GM21723 (cell line): ENCODE results near the gene TNIK.

Source experiments
- ATAC-seq: cut with Tn5 transposase; IDR thresholded peaks from one replicate; pipeline ENCODE4 v1.9.1; 2021; ENCODE audit warnings: mild to moderate bottlenecking, moderate library complexity; ENCODE audit not compliant: unreplicated experiment

TNIK gene

DNA sequence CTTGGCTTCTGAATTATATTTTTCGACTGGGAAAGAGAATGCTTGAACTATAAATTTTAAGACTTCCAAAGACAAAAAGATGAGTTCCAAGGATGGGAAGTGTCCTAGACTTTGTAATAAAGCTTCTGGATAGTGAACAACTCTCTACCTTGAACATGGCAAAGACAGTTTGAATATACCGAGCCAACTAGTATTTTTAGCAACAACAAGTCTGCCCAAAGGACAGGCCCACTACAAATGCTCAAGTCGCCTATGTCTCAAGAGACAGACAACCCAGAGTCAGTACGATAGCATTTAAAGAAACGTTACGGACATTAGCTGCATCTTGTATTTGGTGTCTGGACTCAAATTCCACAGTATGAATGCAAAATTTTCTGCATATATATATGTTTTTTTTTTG lies 258.4 kb downstream of the TNIK start:
- ATAC-seq: no peak

DNA sequence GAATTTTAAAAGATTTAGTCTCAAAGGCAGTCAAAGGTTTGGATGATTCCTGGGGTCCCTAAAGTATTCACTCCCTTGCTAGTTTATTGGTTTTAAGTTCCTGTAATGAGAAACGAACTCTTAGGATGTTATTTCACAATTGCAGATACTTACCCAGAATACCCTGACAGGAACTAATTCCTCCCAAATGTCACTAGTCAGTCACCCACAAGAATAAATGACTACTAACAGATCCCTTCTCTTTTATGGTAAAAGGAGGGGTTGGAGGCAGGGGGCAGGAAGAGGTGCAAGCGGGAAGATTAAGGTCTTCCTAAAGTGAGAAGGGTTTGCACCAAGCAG lies 259.5 kb downstream of the TNIK start:
- no peak for ATAC-seq

- no peak for ATAC-seq
These were observed 260.0 kb downstream of the TNIK start for GRCh38 chr3:171200052-171200749.

DNA sequence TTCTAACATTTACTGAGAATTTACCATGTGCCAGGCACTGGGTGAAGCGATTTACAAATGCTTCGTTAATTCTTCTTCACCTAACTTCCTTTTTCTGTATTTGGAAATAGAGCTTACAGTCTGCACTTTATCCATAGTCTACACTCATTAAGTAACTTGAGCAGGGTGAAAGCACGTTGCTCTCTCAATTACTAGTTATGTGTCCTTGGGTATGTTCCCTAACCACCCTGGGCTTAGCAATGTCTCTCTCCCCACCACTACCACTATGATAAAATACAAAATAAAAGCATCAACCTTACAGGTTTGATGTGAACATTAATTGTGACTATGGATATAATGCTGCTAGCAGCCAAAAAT lies 260.8 kb downstream of the TNIK start:
- no peak for ATAC-seq

GRCh38 chr3:171198781-171199472 lies 261.3 kb downstream of the TNIK start:
- no peak for ATAC-seq

- no peak for ATAC-seq
These were observed 264.5 kb downstream of the TNIK start for GRCh38 chr3:171195686-171196085.

DNA sequence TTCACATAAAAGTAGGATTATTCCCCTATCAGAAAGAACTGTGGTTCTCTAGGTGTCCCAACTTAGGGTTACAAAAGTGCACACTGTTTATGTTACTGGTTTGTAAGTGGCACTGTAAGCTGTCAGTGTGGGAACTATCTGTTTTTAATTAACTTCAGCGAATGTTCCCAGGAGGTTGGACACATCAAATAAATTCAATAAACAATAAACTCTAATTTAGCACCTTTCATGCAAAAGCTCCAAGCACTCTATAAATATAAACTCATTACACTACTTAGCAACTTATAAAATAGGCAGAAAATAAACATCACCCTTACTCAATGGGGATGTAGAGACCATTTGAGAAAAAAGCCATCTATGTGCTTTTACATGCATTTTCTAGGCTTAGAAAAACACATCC lies 265.2 kb downstream of the TNIK start:
- ATAC-seq: no peak

DNA sequence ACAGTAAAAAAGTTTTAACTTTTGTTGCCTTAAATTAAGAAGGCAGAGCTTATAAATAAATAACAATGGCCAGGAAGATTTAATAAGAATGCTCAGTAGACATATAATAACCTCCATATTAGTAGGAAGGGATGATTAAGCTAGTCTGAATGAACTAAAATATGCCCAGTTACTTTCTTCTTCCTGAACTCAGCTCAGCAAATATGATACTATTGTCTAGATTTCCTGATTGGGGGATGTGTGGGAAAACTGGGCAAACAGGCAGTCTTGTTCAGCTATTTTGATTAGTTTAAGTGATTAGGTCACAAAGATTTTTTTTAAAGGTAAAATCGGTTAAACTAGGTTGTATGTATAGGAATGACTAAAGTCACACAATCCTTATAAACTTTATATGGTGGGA lies 266.5 kb downstream of the TNIK start:
- no peak for ATAC-seq

DNA sequence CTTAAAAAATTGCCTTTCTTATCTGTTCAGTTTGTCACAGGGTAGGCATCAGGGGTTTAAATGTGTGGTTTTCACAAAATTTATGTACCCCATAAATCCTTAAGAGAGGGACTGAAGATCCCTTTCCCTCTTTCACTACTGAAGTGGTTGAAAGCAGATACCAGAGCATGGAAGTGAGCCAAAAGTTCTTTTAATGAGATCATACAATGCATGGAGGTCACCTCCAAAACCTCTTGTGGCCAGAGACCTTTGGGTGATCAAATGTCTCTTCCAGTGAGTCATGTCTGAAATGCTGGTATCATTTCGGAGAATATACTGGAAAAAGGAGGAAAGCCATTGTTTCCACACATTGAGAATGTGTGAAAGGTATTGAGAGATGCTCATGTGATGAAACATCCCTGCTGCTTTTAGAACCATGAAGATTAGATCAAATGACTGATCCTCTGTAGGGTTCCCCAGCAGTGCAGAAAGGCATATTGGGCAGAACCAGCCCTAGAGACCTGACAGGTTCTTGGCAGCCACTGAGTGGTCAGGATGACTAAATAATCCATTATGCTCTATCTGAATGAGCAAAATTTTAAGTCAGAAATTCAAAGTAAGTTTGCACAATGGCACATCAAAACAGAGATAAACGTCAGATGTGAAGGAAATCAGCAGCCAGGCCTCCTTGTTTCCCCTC lies 267.9 kb downstream of the TNIK start:
- no peak for ATAC-seq

DNA sequence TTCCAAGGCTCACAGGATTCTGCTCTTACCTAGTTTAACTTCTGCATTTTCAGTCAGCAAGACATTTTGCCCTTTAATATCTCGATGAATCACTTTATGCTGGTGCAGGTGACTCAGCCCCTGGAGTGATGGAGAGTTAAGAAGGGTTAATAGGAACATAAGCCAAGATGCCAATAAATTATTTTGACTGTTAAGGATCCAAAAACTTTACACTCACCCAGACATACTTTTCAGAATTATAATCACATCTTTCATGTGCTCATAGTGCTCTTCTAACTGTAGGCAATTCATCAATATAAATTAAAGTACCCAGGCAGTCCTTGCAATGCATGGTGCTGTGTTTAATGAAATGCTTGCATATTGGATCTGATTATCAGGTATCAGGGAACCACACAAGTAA lies 269.5 kb downstream of the TNIK start:
- no peak for ATAC-seq

GRCh38 chr3:171189394-171190080 lies 270.7 kb downstream of the TNIK start:
- peak; percentile 61 for ATAC-seq

DNA sequence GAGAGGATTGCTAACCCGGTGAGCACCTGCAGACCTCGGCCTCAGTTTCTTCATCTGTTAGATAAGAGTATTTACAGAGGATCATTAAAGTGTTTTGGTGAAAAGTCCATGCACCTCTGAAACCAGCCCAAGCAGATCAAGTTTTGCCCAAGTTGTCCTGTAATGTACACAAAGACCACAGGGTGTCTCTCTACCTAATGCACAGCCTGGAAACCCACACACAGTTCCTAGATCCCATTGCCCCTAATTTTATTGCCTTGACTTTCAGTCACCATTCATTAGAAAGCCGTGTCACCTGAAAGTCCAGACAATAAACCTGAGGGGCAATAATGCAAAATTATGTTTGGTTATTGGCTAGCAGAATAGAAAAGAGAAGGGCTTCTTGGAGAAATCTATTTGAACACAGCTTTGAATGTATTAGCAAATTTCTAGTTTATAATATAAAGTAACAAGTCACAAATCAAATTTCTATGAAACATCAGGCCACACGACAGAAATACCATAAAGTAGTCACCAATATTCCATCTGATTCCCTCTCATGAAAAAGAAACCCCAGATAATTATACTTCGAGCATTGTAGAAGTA lies 272.4 kb downstream of the TNIK start:
- no peak for ATAC-seq

DNA sequence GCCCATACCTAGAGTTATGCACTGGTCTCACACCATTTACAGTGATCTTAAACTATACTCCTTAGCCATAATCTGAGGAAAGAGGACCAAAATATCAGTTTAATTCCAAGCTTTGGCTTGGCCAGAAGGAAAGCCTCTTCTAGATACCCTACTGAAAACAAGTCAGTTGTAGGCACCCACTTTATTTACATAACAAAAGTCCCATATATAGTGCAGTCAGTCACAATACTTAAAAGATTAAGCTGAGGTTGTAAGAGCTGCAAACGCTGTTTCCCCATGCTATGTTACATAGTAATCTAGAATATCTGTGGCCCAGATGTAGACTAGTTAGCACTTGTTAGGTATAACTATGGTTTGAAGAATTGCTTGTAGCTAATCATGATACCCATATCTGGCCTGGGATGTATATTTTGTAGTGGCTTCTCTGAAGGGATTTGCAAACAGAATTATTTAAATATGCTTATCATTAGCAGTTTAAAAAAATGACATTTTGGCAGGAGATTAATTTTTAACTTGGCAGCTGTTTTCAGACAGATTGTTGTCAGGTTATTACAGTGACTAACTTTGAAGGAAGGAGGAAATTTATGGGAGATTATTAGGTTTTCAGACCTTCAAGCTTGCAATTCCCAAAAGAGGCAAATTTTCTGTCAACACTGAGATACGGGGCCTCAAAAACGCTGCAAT lies 273.2 kb downstream of the TNIK start:
- no peak for ATAC-seq

DNA sequence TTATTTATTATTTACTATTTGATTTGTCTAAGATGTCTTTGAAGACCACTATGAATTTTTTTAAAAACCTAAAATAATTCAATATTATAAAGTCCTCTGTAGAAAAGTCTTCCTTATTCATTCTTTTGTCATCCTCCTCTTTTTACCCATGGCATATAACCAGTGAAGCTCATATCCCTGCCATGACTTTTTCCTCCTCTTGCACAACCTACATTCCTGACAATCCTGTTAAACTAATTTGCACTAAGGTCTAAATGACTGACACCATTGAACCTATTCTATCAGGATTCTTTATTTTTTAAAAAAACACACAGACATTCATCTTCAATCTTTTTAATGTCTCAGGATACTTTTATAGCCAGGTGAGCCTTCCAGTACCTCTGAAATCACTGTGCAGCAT lies 273.8 kb downstream of the TNIK start:
- ATAC-seq: no peak

GRCh38 chr3:171185959-171186358 lies 274.2 kb downstream of the TNIK start:
- no peak for ATAC-seq

- ATAC-seq: peak; percentile 71
These were observed 275.8 kb downstream of the TNIK start for GRCh38 chr3:171184372-171184771.

GRCh38 chr3:171183042-171183441 lies 277.2 kb downstream of the TNIK start:
- no peak for ATAC-seq

DNA sequence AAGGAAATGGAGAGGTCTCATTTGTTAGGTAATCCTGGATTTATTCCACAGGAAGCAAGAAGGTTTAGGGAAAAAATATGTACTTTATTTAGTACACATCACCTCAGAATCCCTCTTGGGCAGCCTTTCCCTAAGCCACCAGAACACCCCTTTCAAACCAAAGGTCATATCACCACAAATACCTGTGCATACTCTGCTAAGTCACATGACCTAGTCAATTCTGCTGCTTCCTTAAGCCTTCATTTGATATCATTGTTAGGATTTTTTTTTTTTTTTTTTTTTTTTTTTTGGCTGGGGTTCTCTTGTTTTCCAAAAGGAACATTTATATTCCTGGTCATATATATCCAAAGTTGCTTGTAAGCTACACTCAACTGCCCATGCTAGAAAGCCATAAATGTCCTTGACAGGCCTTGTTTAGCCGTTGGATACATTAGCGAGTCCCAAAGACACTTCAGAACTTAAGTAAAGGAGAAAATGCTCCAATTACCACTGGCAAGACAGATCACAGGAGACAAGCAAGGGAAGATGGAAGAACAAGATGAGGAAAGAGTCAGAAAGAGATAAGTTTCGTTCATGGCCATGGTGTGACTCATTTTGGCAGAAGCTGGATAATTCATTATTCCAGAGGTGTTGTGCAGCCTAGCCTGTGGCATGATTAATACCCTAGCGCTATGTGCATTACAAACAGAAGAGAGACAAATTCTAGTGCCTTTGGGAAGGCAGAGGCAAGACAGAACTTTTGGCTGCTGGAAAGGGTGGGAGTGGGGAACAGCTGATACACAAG lies 278.1 kb downstream of the TNIK start:
- no peak for ATAC-seq

DNA sequence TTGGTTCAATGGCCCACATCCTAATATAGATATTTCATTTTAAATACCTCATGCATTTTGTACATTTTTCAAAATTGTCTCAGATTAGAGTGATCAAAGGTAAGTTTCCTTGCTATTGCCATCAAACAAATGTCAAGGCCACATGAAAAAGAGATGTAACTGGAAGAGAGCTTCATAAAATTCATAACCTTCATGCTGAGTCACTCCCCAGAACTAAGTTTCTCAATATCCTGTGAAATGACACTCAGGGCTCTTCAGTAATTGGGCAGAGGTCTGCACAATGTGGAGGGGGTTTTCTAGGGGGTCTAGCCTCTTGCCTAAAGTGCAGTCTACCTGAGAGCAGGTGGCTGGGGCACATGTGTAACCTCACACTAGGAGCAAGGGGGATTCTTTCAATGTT lies 281.5 kb downstream of the TNIK start:
- ATAC-seq: no peak

GRCh38 chr3:171177553-171177952 lies 282.7 kb downstream of the TNIK start:
- no peak for ATAC-seq
